A549 (cell line): ENCODE measurements around the gene SERPINF2. TPM values are rescaled to one million over a fixed set of nuclear protein-coding genes. Genes with fewer than 3 reads are reported as not detected.
A peak's percentile ranks its signal among the peaks of the same experiment; 100 is the strongest.

Experiments
- ATAC-seq, 2 experiments: fragments of 200-7000 bp in 1 of 2; fragments of >200 bp in 1 of 2; cut with Nextera tagmentation in 1 of 2; cut with Tn5 transposase in 1 of 2; 3 replicates each; pipeline versions ENCODE4 v1.8.0 to v1.9.1; 2018 to 2020; ENCODE audit warnings: mild to moderate bottlenecking in 1 of 2, moderate library complexity in 1 of 2
- CTCF ChIA-PET: fragments of 300-600 bp; sonication (Branson Sonifier 250); formaldehyde crosslinking; extraction: SDS; loops from one replicate; lab custom pipeline; 2021; ENCODE audit warnings: antibody characterized with exemption, inconsistent platforms; lab: Yijun Ruan, JAX
- POLR2A ChIA-PET: fragments of 350-600 bp; formaldehyde crosslinking; extraction: SDS; loops from one replicate; lab custom pipeline; 2021; ENCODE audit warnings: antibody characterized with exemption, inconsistent platforms; lab: Yijun Ruan, JAX
- DNase-seq, 2 experiments: peaks; one replicate each; pipeline versions ENCODE4 v3.0.0 to v3.0.0-alpha.2; 2011 to 2016; ENCODE audit warnings: low read depth in 1 of 2, low spot score in 1 of 2
- FAIRE-seq: peaks from 2 replicates; lab custom pipeline; 2011; peaks lifted over from hg19 to GRCh38; lab: Jason Lieb, UNC
- H3K27ac ChIP-seq, 2 experiments: fragments of >200 bp; sonication (Bioruptor Twin); formaldehyde crosslinking; 3 replicates each; pipeline ENCODE4 v1.5.1; 2016 to 2017
- H3K4me1 ChIP-seq: fragments of >200 bp; sonication (Bioruptor Twin); formaldehyde crosslinking; 3 replicates; pipeline ENCODE4 v1.6.1; 2016
- H3K4me2 ChIP-seq: fragments of >200 bp; sonication (Bioruptor Twin); formaldehyde crosslinking; 3 replicates; pipeline ENCODE4 v1.6.1; 2016
- H3K4me3 ChIP-seq: fragments of >200 bp; sonication (Bioruptor Twin); formaldehyde crosslinking; 3 replicates; pipeline ENCODE4 v1.5.1; 2016
- H3K9me3 ChIP-seq: fragments of >200 bp; sonication (Bioruptor Twin); formaldehyde crosslinking; 3 replicates; pipeline ENCODE4 v1.6.1; 2016
- BHLHE40 ChIP-seq: IDR thresholded peaks from 2 replicates; pipeline ENCODE4 v1.6.1; 2012; ENCODE audit warnings: low read depth, low read length, inconsistent platforms
- CBX2 ChIP-seq: fragments of 200-600 bp; sonication (generic); IDR thresholded peaks from 2 replicates; pipeline ENCODE4 v1.6.1; 2016; ENCODE audit warnings: low read depth, mild to moderate bottlenecking, borderline replicate concordance
- CHD2 ChIP-seq: fragments of 150-350 bp; IDR thresholded peaks from 2 replicates; pipeline ENCODE4 v1.6.1; 2014; ENCODE audit warnings: low read length; ENCODE audit not compliant: partially characterized antibody
- EHMT2 ChIP-seq: fragments of 200-600 bp; sonication (generic); IDR thresholded peaks from 2 replicates; pipeline ENCODE4 v1.6.1; 2016; ENCODE audit warnings: antibody characterized with exemption, low read depth, mild to moderate bottlenecking, moderate library complexity
- EP300 ChIP-seq, 2 experiments: fragments of >200 bp; sonication (Bioruptor Twin); formaldehyde crosslinking; IDR thresholded peaks; 2 replicates in 1 of 2; 3 replicates in 1 of 2; pipeline ENCODE4 v1.6.1; 2016 to 2017
- FOSB ChIP-seq: fragments of 250-450 bp; sonication (Bioruptor Pico); IDR thresholded peaks from 2 replicates; pipeline ENCODE4 v1.5.0; 2020; ENCODE audit warnings: mild to moderate bottlenecking, moderate library complexity
- FOSL2 ChIP-seq, 2 experiments: fragments of 450-650 bp in 1 of 2; fragments of >200 bp in 1 of 2; sonication (Bioruptor Twin) in 1 of 2; formaldehyde crosslinking; IDR thresholded peaks; 2 replicates each; pipeline versions ENCODE4 v1.5.0 to v1.6.1; 2016 to 2020; ENCODE audit warnings: mild to moderate bottlenecking in 1 of 2, moderate library complexity in 1 of 2
- FOXS1 ChIP-seq: fragments of 250-450 bp; sonication (Bioruptor Pico); IDR thresholded peaks from 2 replicates; pipeline ENCODE4 v1.5.0; 2020; ENCODE audit warnings: mild to moderate bottlenecking, moderate library complexity
- HMGXB4 ChIP-seq: fragments of 250-450 bp; sonication (Bioruptor Pico); IDR thresholded peaks from 2 replicates; pipeline ENCODE4 v1.5.0; 2021; ENCODE audit warnings: mild to moderate bottlenecking, moderate library complexity, borderline replicate concordance
- HOXB5 ChIP-seq: fragments of 250-450 bp; sonication (Bioruptor Pico); IDR thresholded peaks from 2 replicates; pipeline ENCODE4 v1.5.0; 2020; ENCODE audit warnings: mild to moderate bottlenecking, moderate library complexity
- JUN ChIP-seq, 2 experiments: fragments of >200 bp; sonication (Bioruptor Twin); formaldehyde crosslinking; IDR thresholded peaks; 2 replicates in 1 of 2; 3 replicates in 1 of 2; pipeline ENCODE4 v1.6.1; 2016 to 2017
- JUNB ChIP-seq: fragments of >200 bp; sonication (Bioruptor Twin); formaldehyde crosslinking; IDR thresholded peaks from 2 replicates; pipeline ENCODE4 v1.6.1; 2016
- KDM1A ChIP-seq: fragments of 200-600 bp; sonication (generic); IDR thresholded peaks from 2 replicates; pipeline ENCODE4 v1.6.1; 2016; ENCODE audit warnings: low read depth, mild to moderate bottlenecking
- MAFK ChIP-seq: fragments of 450-650 bp; IDR thresholded peaks from 2 replicates; pipeline ENCODE4 v1.6.1; 2014; ENCODE audit not compliant: partially characterized antibody
- MAX ChIP-seq: IDR thresholded peaks from 2 replicates; pipeline ENCODE4 v1.6.1; 2012
- MAZ ChIP-seq: fragments of 150-350 bp; IDR thresholded peaks from 2 replicates; pipeline ENCODE4 v1.6.1; 2014; ENCODE audit warnings: antibody characterized with exemption, low read depth, low read length, borderline replicate concordance
- NFE2L2 ChIP-seq: fragments of 150-350 bp; conservative IDR thresholded peaks from 2 replicates; pipeline ENCODE4 v1.6.1; 2014; ENCODE audit warnings: low read length
- NPAS2 ChIP-seq: fragments of 250-450 bp; sonication (Bioruptor Pico); IDR thresholded peaks from 2 replicates; pipeline ENCODE4 v1.8.0; 2022; ENCODE audit warnings: mild to moderate bottlenecking, moderate library complexity, borderline replicate concordance
- POLR2A ChIP-seq: IDR thresholded peaks from 2 replicates; pipeline ENCODE4 v1.6.1; 2012; ENCODE audit warnings: mild to moderate bottlenecking, low read length
- RAD21 ChIP-seq, 2 experiments: fragments of >200 bp in 1 of 2; sonication (Bioruptor Twin) in 1 of 2; formaldehyde crosslinking in 1 of 2; IDR thresholded peaks in 1 of 2; conservative IDR thresholded peaks in 1 of 2; 2 replicates in 1 of 2; 3 replicates in 1 of 2; pipeline ENCODE4 v1.6.1; 2012 to 2018; ENCODE audit warnings: inconsistent platforms in 1 of 2
- RARB ChIP-seq: fragments of 250-450 bp; sonication (Bioruptor Pico); IDR thresholded peaks from 2 replicates; pipeline ENCODE4 v1.8.0; 2021; ENCODE audit warnings: mild to moderate bottlenecking, moderate library complexity
- RNF2 ChIP-seq: fragments of 200-600 bp; sonication (generic); IDR thresholded peaks from 2 replicates; pipeline ENCODE4 v1.6.1; 2016; ENCODE audit warnings: low read depth, mild to moderate bottlenecking, antibody characterized with exemption, moderate library complexity, borderline replicate concordance
- SREBF2 ChIP-seq: fragments of 450-650 bp; IDR thresholded peaks from 2 replicates; pipeline ENCODE4 v1.6.1; 2014; ENCODE audit warnings: mild to moderate bottlenecking, moderate library complexity
- TP53 ChIP-seq: fragments of 250-450 bp; sonication (Bioruptor Pico); IDR thresholded peaks from 2 replicates; pipeline ENCODE4 v1.5.0; 2021; ENCODE audit warnings: mild to moderate bottlenecking, moderate library complexity
- USF2 ChIP-seq: fragments of 450-650 bp; IDR thresholded peaks from 2 replicates; pipeline ENCODE4 v1.6.1; 2014; ENCODE audit warnings: antibody characterized with exemption
- ZC3H11A ChIP-seq: fragments of 450-650 bp; IDR thresholded peaks from 2 replicates; pipeline ENCODE4 v1.6.1; 2014; ENCODE audit warnings: antibody characterized with exemption, mild to moderate bottlenecking
- ZFP36 ChIP-seq: fragments of 450-650 bp; IDR thresholded peaks from 2 replicates; pipeline ENCODE4 v1.6.1; 2014; ENCODE audit warnings: borderline replicate concordance; ENCODE audit not compliant: partially characterized antibody
- WGBS: methylation state at CpG from one replicate; pipeline ENCODE4 v1.1.6; 2017; ENCODE audit errors: missing lambda C conversion rate; 5-methylcytosine and 5-hydroxymethylcytosine counted together
- polyA plus RNA-seq, 4 experiments: library from polyadenylated mRNA; depleted of rRNA in 3 of 4; stranded (reverse); fragments of >200 nt; fragmentation: RNase III in 1 of 4; extraction: RNeasy Plus Mini Kit Qiagen cat#74134 plus additional on column Dnase treatment in 1 of 4; gene quantifications; 2 replicates in 3 of 4; 3 replicates in 1 of 4; pipeline ENCODE4 v1.2.3, GENCODE V29; 2011 to 2017

The SERPINF2 gene
- polyA plus RNA-seq, 2 of the 4 experiments (the other 2 are of a cell fraction) = 2.1 to 2.9 TPM

GRCh38 chr17:1731194-1731506 is 11.5 kb upstream of the SERPINF2 start:
- DNase-seq (no peak), FAIRE-seq (no peak), ATAC-seq (no peak)
- no peak overlapping the region for H3K4me3 ChIP-seq
- CTCF ChIA-PET = interaction anchor here (1.1 to 23.8 kb wide), 8 partner anchors 12 to 293 kb away, joined by 3 to 591 read pairs (median 4); partner anchors contain the start of gene SERPINF1
- 83% methylated on average over 10 of the region's 10 CpGs for WGBS
- H3K9me3 ChIP-seq = no peaks in the 10 kb centered on the region
- TF ChIP-seq MAFK (no peak), EP300 (IDR thresholded peaks at IDR 0.05) (no peak), POLR2A (no peak), USF2 (no peak), BHLHE40 (no peak), FOSL2 (IDR thresholded peaks at IDR 0.05) (no peak), FOSL2 (CRISPR knock-in tag; IDR thresholded peaks at IDR 0.05) (no peak)
- no peak overlapping the region for H3K4me2 ChIP-seq
- H3K4me1 ChIP-seq = peaks cover 14% of the 10 kb centered on the region
- POLR2A ChIA-PET = interaction anchor here (0.6 to 1.1 kb wide), 2 partner anchors 22 to 62 kb away, joined by 3 read pairs; no protein-coding TSS in a partner anchor
- peak overlapping the region in 1 of 2 experiments; percentile 18; a peak in 1 of 6 replicates for H3K27ac ChIP-seq

- TF ChIP-seq FOSB (CRISPR knock-in tag) (no peak), TP53 (CRISPR knock-in tag) (no peak), MAZ (no peak), CHD2 (no peak), CBX2 (no peak), ZFP36 (no peak)
- TF ChIP-seq, all 56 proteins: peak for 0
- 93% methylated on average over 14 of the region's 22 CpGs for WGBS
- DNase-seq (no peak), FAIRE-seq (no peak), ATAC-seq (no peak)
- H3K4me3 ChIP-seq = no peak overlapping the region
- ChIA-PET CTCF (interaction anchor here (1.3 to 23.8 kb wide), 7 partner anchors 13 to 150 kb away, joined by 4 to 591 read pairs (median 4); partner anchors contain the start of gene SERPINF1), POLR2A (interaction anchor here (0.6 to 0.9 kb wide), 3 partner anchors 11 to 49 kb away, joined by 4 to 7 read pairs (median 4); no protein-coding TSS in a partner anchor)
- H3K9me3 ChIP-seq = no peaks in the 10 kb centered on the region
- H3K4me1 ChIP-seq = peaks cover 26% of the 10 kb centered on the region
- H3K27ac ChIP-seq = no peak overlapping the region
- H3K4me2 ChIP-seq = no peak overlapping the region
Observed at GRCh38 chr17:1732241-1732832, 10.3 kb upstream of the SERPINF2 start.

- no peak overlapping the region for H3K27ac ChIP-seq
- TF ChIP-seq FOXS1 (CRISPR knock-in tag) (no peak), RARB (no peak), HOXB5 (CRISPR knock-in tag) (no peak)
- POLR2A ChIA-PET = no interaction called here
- no peak for FAIRE-seq
- 90% methylated on average over 11 of the region's 11 CpGs for WGBS
- no peak overlapping the region for H3K4me3 ChIP-seq
- H3K4me1 ChIP-seq = peaks cover 27% of the 10 kb centered on the region
- ATAC-seq = no peak
- no peak for DNase-seq
- H3K4me2 ChIP-seq = no peak overlapping the region
- CTCF ChIA-PET = interaction anchor here (0.9 to 23.8 kb wide), 8 partner anchors 8 to 149 kb away, joined by 3 to 591 read pairs (median 4); partner anchors contain the start of gene SERPINF1
- H3K9me3 ChIP-seq = no peaks in the 10 kb centered on the region
Observed at GRCh38 chr17:1732833-1733321, 9.8 kb upstream of the SERPINF2 start.

- 96% methylated on average over 34 of the region's 38 CpGs for WGBS
- Histone ChIP-seq H3K27ac (no peak overlapping the region), H3K4me2 (no peak overlapping the region), H3K4me1 (peaks cover 27% of the 10 kb centered on the region), H3K4me3 (no peak overlapping the region), H3K9me3 (no peaks in the 10 kb centered on the region)
- FAIRE-seq = no peak
- ChIA-PET POLR2A (no interaction called here), CTCF (interaction anchor here (0.9 to 23.8 kb wide), 7 partner anchors 9 to 149 kb away, joined by 3 to 591 read pairs (median 4); partner anchors contain the start of gene SERPINF1)
- DNase-seq = no peak
- no peak for ATAC-seq
- TF ChIP-seq JUN (IDR thresholded peaks at IDR 0.05) = no peak
- no peak for TF ChIP-seq SREBF2
- no peak for TF ChIP-seq EHMT2
- TF ChIP-seq NPAS2 (CRISPR knock-in tag) = no peak
- no peak for TF ChIP-seq KDM1A
- no peak for TF ChIP-seq TP53 (CRISPR knock-in tag)
- no peak for TF ChIP-seq JUNB
- no peak for TF ChIP-seq RNF2
- no peak for TF ChIP-seq CHD2
- no peak for TF ChIP-seq RAD21 (conservative IDR thresholded peaks at IDR 0.05 in 1 of 2, IDR thresholded peaks at IDR 0.05 in 1 of 2)
- TF ChIP-seq NFE2L2 = no peak
- TF ChIP-seq MAX = no peak
- no peak for TF ChIP-seq ZFP36
- TF ChIP-seq ZC3H11A = no peak
- no peak for TF ChIP-seq HMGXB4 (CRISPR knock-in tag)
Observed at GRCh38 chr17:1733759-1734158, 8.9 kb upstream of the SERPINF2 start.
